Measurements from ENCODE around the gene TTC3.
"Not testable (repeated sequence)": the region's sequence is repeated elsewhere in the genome, so short reads cannot be mapped to it uniquely, and the experiment has no call there.

TTC3 gene

DNA sequence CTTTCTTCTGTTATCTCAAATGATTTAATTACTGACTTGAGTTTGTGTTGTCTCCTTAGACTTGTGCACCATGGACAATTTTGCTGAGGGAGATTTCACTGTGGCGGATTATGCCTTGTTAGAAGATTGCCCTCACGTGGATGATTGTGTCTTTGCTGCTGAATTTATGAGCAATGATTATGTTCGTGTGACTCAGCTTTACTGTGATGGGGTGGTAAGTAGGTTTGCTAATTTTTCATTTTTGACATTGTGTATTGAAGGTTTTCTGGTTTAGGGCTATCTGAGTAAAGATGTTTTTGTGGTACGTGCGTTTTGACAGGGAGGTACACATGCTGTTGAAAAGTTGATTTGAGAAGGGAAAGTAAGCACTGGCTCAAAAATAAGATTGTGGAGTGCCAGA is 14.1 kb downstream of the TTC3 start:
- TF ChIP-seq, protein P1, sequence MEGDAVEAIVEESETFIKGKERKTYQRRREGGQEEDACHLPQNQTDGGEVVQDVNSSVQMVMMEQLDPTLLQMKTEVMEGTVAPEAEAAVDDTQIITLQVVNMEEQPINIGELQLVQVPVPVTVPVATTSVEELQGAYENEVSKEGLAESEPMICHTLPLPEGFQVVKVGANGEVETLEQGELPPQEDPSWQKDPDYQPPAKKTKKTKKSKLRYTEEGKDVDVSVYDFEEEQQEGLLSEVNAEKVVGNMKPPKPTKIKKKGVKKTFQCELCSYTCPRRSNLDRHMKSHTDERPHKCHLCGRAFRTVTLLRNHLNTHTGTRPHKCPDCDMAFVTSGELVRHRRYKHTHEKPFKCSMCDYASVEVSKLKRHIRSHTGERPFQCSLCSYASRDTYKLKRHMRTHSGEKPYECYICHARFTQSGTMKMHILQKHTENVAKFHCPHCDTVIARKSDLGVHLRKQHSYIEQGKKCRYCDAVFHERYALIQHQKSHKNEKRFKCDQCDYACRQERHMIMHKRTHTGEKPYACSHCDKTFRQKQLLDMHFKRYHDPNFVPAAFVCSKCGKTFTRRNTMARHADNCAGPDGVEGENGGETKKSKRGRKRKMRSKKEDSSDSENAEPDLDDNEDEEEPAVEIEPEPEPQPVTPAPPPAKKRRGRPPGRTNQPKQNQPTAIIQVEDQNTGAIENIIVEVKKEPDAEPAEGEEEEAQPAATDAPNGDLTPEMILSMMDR (IDR thresholded peaks at IDR 0.05; ENCODE audit: low read depth, low read length, missing control alignments): no peak
- no peak for DNase-seq (ENCODE audit: low read depth)
- H3K4me3 ChIP-seq (ENCODE audit: low read depth, low read length): no peak overlapping the region

DNA sequence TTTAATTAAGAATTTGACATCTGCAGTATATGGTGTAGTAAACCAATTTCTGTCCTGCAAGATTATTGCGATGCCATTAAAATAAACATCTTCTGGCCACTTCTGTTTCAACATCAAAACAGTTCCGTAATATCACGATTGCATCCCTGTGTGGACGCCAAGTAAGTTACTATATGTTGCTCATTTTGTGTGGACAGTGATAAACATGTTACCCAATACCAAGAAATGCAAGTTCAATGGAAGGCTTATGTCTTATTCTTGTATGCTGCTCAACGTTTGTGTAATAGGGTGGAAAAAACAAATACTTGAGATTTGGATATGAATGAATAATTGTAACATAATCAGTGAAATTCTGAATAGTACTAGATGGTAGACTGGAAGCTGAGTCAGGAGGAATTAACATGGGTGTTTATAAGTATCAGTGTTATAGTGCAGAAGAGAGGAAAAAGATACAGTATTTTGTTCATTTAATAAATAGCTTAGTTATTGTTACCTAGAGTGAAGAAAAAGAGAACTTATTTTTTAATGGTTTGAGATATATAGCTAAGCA is 15.2 kb downstream of the TTC3 start:
- DNase-seq (ENCODE audit: low read depth): no peak
- H3K4me3 ChIP-seq (ENCODE audit: low read depth, low read length): no peak overlapping the region

DNA sequence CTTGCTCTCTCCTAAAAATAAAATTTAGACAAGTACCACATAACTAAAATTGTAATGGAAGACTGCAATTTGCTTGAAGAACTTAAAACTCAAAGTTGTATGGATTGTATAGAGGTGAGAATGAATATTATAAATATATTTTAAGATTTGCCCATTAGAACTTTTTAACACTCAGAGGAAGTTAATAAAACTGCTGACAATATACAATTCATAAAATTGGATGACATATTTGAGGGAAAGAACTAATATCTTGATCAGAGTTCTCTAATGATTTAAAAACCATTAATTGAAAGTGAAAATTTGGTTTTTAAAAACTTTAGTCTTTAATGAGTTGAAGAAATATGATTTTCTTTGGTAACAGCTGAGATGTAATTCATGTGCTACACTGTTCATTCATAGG is 20.9 kb downstream of the TTC3 start:
- TF ChIP-seq, protein P1 (IDR thresholded peaks at IDR 0.05; ENCODE audit: low read depth, low read length, missing control alignments): no peak
- no peak overlapping the region for H3K4me3 ChIP-seq (ENCODE audit: low read depth, low read length)
- no peak for DNase-seq (ENCODE audit: low read depth)

More for the DNA sequence above, 15.2 kb downstream of the TTC3 start:
- TF ChIP-seq, protein P1 (IDR thresholded peaks at IDR 0.05; ENCODE audit: low read depth, low read length, missing control alignments): no peak

DNA sequence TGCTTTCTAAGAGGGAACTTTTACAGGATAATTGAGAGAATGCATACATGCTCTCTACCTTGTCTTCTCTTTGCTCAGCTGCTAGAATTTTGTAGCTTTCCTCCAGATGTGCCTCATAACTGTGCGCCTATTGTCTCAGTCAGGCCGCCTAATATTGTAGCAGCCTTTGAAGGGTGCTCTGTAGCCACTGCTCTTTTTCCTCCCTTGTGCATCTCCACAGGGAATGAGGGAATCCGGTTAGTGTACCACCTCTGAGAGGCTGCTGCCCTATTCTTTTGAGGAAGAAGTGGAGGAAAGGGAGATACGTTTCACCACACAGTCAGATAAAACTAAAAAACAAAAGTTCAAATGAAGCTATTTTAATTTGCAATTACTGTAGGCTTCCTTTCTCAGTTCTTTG is 22.8 kb downstream of the TTC3 start:
- TF ChIP-seq, protein P1 (IDR thresholded peaks at IDR 0.05; ENCODE audit: low read depth, low read length, missing control alignments): no peak
- no peak for DNase-seq (ENCODE audit: low read depth)

DNA sequence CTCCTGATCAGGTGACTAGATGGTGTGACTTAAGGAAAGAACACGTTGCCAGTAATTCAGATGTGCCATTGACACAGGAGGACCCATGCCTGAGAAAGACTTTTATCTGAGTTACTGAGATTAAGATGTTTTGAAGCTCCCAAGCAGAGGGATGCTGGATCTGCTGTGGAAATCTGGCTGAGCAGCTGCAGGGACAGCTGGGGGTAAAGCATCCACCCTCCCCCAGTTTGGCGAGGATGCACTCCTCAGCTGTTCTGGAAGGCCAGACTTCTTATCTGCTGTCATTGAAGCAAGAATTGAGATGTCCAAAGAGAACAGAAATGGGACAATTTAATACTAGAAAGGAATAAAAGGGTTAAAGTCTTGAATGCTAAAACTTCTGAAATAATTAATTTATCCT is 25.7 kb downstream of the TTC3 start:
- no peak overlapping the region for H3K4me3 ChIP-seq (ENCODE audit: low read depth, low read length)
- TF ChIP-seq, protein P1 (IDR thresholded peaks at IDR 0.05; ENCODE audit: low read depth, low read length, missing control alignments): no peak
- no peak for DNase-seq (ENCODE audit: low read depth)

More for the DNA sequence above, 22.8 kb downstream of the TTC3 start:
- no peak overlapping the region for H3K4me3 ChIP-seq (ENCODE audit: low read depth, low read length)

DNA sequence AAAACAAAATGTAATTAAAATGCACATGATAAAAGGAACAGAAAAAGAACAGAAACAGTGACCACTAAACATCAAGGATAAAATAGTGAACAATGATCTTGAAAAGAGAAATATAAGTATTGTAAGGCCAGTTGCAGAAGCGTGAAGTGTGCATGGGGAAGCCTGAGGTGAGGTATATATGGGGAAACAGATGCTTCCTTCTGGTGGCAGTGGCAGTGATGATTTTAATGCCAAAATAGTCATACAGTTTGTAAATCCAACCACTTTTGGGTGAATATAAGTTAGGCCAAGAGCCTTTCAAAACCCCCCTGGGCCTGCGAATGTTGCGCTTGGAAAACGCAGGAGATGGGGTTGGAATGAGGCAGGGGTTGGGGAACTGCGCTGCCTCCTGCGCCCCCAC is 27.3 kb downstream of the TTC3 start:
- H3K4me3 ChIP-seq (ENCODE audit: low read depth, low read length): no peak overlapping the region
- no peak for DNase-seq (ENCODE audit: low read depth)
- TF ChIP-seq, protein P1 (IDR thresholded peaks at IDR 0.05; ENCODE audit: low read depth, low read length, missing control alignments): no peak

DNA sequence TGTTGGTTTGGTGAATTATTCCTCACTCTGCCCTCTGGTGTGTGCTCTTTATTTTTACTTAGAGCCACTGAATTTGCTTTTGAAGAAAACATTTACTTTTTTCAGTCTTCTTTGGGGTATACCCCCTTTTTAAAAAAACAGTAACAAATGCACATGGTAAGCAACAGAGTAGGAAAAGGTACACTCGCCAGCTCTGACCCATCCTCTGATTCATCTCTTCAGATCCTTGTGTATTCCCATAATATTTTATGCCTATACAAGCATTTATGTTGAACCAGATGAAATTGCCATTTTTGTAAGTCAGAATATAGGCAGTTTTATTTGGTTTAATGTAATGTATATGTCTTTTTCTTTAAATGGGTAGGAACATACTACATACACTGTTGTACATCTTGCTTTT is 28.3 kb downstream of the TTC3 start:
- TF ChIP-seq, protein P1 (IDR thresholded peaks at IDR 0.05; ENCODE audit: low read depth, low read length, missing control alignments): no peak
- no peak overlapping the region for H3K4me3 ChIP-seq (ENCODE audit: low read depth, low read length)
- DNase-seq (ENCODE audit: low read depth): no peak

DNA sequence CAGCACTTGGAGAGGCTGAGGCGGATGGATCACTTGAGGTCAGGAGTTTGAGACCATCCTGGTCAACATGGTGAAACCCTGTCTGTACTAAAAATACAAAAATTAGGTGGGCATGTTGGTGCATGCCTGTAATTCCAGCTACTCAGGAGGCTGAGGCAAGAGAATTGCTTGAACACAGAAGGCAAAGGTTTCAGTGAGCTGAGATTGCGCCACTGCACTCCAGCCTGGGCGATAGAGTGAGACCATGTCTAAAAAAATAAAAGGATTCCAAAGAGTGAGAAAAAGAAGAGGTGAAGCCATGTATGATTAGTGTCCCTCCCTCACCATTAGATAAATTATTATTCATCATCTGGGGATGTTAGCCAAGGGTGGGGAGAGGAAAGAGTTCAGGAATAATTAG is 29.7 kb downstream of the TTC3 start:
- H3K4me3 ChIP-seq (ENCODE audit: low read depth, low read length); DNase-seq (ENCODE audit: low read depth): not testable (repeated sequence)
